Measurements from ENCODE around the gene DLK2. TPM values are rescaled to one million over a fixed set of nuclear protein-coding genes. Genes with fewer than 3 reads are reported as not detected.
A peak's percentile ranks its signal among the peaks of the same experiment; 100 is the strongest.

Gene DLK2
- total RNA-seq, 1 donor from 2014 or later = not detected

GRCh38 chr6:43435682-43436437, 19.5 kb downstream of the DLK2 start:
- no peaks in the 10 kb centered on the region for H3K36me3 ChIP-seq
- H3F3A ChIP-seq (ENCODE audit: low read depth) = no peaks in the 10 kb centered on the region
- peak overlapping the region; percentile 22 for H3K9ac ChIP-seq
- H3K27ac Mint-ChIP-seq = no peak overlapping the region
- no peaks in the 10 kb centered on the region for H3K27me3 ChIP-seq
- H3K9me3 ChIP-seq (ENCODE audit: low read depth) = no peaks in the 10 kb centered on the region
- no peak overlapping the region for H3K4me2 ChIP-seq
- no peaks in the 10 kb centered on the region for H4K20me1 ChIP-seq (ENCODE audit: low read depth)
- peaks cover 3% of the 10 kb centered on the region for H3K36me3 Mint-ChIP-seq
- no peaks in the 10 kb centered on the region for H3K9me3 Mint-ChIP-seq
- DNase-seq (ENCODE audit: low spot score) = no peak
- H3K4me3 ChIP-seq = no peak overlapping the region
- H2AFZ ChIP-seq (replicated peaks) = no peak overlapping the region
- no peak overlapping the region for H3K4me3 Mint-ChIP-seq
- H3K4me1 Mint-ChIP-seq = peaks cover 8% of the 10 kb centered on the region
- no peak for TF ChIP-seq EZH2 (IDR thresholded peaks at IDR 0.05)
- no peak for TF ChIP-seq EZH2phosphoT487 (IDR thresholded peaks at IDR 0.05)
- no peak for TF ChIP-seq CTCF (IDR thresholded peaks at IDR 0.05)
- H3K79me2 ChIP-seq (ENCODE audit: low read depth) = no peaks in the 10 kb centered on the region
- H3K27ac ChIP-seq = no peak overlapping the region
- no peaks in the 10 kb centered on the region for H3K4me1 ChIP-seq
- H3K27me3 Mint-ChIP-seq (ENCODE audit: insufficient read depth, low read depth) = peaks cover 2% of the 10 kb centered on the region

DNA sequence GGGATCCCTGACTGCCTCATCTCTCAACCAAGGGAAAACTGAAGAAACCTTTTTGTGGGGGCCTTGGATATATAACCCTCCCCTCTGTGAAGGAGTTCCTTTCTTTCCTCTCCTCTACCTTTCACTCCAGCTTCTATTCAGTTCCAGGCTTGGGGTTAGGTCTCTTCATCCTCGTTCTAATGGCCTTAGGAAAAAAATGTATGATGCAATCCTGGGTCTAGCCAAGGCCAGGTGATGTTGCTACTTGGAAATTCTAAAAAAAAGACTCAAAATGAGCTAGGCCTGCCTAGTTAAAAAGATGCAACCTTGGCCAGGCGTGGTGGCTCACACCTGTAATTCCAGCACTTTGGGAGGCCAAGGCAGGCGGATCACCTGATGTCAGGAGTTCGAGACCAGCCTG, 20.4 kb downstream of the DLK2 start:
- Mint-ChIP-seq H3K9me3 (no peaks in the 10 kb centered on the region), H3K4me1 (peaks cover 8% of the 10 kb centered on the region), H3K4me3 (no peak overlapping the region), H3K27ac (no peak overlapping the region), H3K27me3 (ENCODE audit: insufficient read depth, low read depth) (peaks cover 2% of the 10 kb centered on the region), H3K36me3 (peaks cover 3% of the 10 kb centered on the region)
- DNase-seq (ENCODE audit: low spot score) = no peak
- no peaks in the 10 kb centered on the region for H3F3A ChIP-seq (ENCODE audit: low read depth)
- no peaks in the 10 kb centered on the region for H4K20me1 ChIP-seq (ENCODE audit: low read depth)
- H3K4me1 ChIP-seq = no peaks in the 10 kb centered on the region
- no peak overlapping the region for H2AFZ ChIP-seq (replicated peaks)
- no peaks in the 10 kb centered on the region for H3K27me3 ChIP-seq
- H3K9ac ChIP-seq = no peak overlapping the region
- no peak for TF ChIP-seq CTCF (IDR thresholded peaks at IDR 0.05)
- TF ChIP-seq EZH2phosphoT487 (IDR thresholded peaks at IDR 0.05) = no peak
- TF ChIP-seq EZH2 (IDR thresholded peaks at IDR 0.05) = no peak
- no peaks in the 10 kb centered on the region for H3K9me3 ChIP-seq (ENCODE audit: low read depth)
- no peaks in the 10 kb centered on the region for H3K79me2 ChIP-seq (ENCODE audit: low read depth)
- H3K27ac ChIP-seq = no peak overlapping the region
- H3K4me2 ChIP-seq = no peak overlapping the region
- H3K4me3 ChIP-seq = no peak overlapping the region
- no peaks in the 10 kb centered on the region for H3K36me3 ChIP-seq

DNA sequence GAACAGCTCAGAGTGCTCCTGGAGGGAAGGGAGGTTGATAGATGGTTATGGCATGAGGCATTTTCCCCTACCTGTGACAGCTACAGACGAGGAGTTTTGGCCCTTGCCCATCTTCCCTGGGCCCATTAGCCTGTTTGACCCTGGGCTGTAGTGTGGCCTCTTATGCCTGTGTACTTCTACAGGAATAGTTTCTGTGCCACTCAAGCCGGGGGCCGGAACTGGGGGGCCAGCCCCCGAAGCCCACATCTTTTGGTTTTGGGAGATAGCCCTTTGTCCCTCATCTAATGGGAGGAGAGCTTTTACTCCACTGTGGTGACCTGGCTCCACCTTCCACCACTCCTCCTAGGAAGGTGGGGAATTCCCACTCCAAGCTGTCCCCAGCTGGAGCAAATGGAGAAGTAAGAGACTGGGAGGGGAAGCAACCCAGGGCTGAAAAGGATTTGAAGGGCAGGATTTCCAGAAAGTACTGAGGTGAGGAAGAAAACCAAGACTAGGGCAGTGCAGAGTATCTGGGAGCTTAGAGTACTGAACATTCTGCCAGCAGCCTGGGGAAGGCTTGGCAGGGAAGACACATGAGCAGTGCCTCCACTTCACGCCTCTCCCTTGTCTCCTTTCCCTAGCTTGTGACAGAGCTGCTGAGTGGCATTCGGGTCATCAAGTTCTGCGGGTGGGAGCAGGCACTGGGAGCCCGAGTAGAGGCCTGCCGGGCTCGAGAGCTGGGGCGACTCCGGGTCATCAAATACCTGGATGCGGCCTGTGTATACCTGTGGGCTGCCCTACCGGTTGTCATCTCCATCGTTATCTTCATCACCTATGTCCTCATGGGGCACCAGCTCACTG, 21.1 kb downstream of the DLK2 start:
- Histone ChIP-seq H3K4me1 (no peaks in the 10 kb centered on the region), H3F3A (ENCODE audit: low read depth) (no peaks in the 10 kb centered on the region), H3K9ac (no peak overlapping the region), H3K9me3 (ENCODE audit: low read depth) (no peaks in the 10 kb centered on the region), H3K4me3 (no peak overlapping the region), H3K36me3 (no peaks in the 10 kb centered on the region), H2AFZ (replicated peaks) (no peak overlapping the region), H3K4me2 (no peak overlapping the region), H4K20me1 (ENCODE audit: low read depth) (no peaks in the 10 kb centered on the region), H3K27me3 (no peaks in the 10 kb centered on the region), H3K27ac (no peak overlapping the region), H3K79me2 (ENCODE audit: low read depth) (peaks cover 5% of the 10 kb centered on the region)
- Mint-ChIP-seq H3K27me3 (ENCODE audit: insufficient read depth, low read depth) (peaks cover 2% of the 10 kb centered on the region), H3K4me1 (peaks cover 8% of the 10 kb centered on the region), H3K36me3 (peaks cover 3% of the 10 kb centered on the region), H3K27ac (no peak overlapping the region), H3K4me3 (no peak overlapping the region), H3K9me3 (no peaks in the 10 kb centered on the region)
- no peak for TF ChIP-seq EZH2 (IDR thresholded peaks at IDR 0.05)
- TF ChIP-seq EZH2phosphoT487 (IDR thresholded peaks at IDR 0.05) = no peak
- TF ChIP-seq CTCF (IDR thresholded peaks at IDR 0.05) = no peak
- no peak for DNase-seq (ENCODE audit: low spot score)
